Measurements from ENCODE around the gene CCDC12.
A peak's percentile ranks its signal among the peaks of the same experiment; 100 is the strongest.

Gene CCDC12

DNA sequence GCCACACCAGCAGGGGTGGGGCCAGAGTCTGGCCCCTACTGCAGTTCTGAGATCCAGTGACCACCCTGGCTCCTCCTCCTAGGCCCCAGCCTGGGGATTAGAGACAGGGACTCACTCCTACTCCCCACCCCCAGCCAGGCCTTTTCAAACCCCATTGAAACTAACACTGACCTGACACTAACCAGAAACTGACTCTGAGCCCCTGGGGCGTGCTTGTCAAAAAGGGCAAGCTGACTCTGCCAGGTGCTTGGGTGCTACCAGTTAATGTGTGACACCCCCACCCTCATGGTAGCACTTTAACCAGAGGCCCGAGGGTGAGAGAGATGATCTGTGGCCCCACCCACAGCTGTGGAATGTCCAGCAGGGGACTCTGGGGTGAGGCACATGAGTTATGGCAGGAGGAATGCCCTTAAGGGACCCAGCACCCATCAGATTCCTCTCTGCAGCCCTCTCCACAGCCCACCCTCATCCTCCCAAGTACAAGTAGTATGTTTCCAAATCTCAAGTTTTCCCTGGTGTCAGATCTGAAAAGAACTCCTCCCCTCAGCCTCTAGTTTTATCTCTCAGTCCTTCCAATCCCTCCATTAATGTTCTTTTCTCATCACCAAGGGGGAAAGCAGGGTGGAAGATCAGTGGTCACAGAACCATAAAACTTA is 97.6 kb downstream of the CCDC12 start:
- H3K4me1 ChIP-seq (ENCODE audit: control insufficient read depth, insufficient read depth, low read length): peaks cover 40% of the 10 kb centered on the region
- no peak overlapping the region for H3K4me3 ChIP-seq (ENCODE audit: low read length in 2 of 2)
- H3K27me3 ChIP-seq (ENCODE audit: control insufficient read depth in 1 of 2, insufficient read depth in 2 of 2, low read length in 2 of 2): peaks cover 3 to 18% of the 10 kb centered on the region in 2 donors
- H3K36me3 ChIP-seq (ENCODE audit: control insufficient read depth in 2 of 2, insufficient read depth in 2 of 2, low read length in 2 of 2): no peaks in the 10 kb centered on the region
- no peaks in the 10 kb centered on the region for H3K9me3 ChIP-seq (ENCODE audit: control insufficient read depth in 2 of 2, low read length in 2 of 2)
- H3K9ac ChIP-seq (ENCODE audit: low read length in 2 of 2): no peak overlapping the region
- no peak overlapping the region for H3K27ac ChIP-seq (ENCODE audit: low read length)

DNA sequence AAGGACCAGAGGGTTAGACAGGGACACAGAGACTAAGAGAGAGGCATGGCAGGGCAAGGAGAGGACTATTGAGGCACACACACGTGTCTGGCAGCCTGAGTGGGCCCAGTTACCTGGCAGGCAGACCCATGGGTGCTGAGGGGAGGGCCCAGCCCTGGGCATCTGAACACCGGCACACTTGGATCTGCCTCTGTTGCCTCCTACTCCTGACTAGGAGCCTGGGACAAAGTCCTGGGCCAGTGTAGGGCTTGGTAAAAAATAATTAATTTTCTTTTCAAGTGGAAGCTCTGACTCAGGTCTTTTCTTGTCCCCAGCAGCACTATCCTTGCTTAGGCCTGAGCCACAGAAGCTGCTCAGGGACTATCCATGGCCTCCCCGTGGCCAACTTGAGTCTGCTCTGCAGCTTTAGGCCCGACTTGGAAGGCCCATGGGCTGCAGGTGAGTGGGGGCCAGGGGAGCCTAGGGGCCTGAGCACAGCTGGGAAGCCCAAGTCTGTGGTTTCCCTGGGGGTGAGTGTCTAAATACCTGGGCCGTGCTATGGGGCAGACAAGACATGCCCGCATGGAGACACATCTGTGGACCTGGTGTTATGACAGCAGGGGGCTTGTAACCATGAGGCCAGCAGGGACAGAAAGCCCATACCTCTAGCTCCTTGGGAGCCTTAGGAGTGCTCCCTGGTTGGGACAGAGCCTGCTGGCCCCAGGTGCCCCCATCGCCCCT is 99.0 kb downstream of the CCDC12 start, which contains the start of gene PTH1R:
Gene PTH1R (plus strand): TSS at position 316 of the 720 bp plus-strand sequence. CDS start 5,839 bp downstream, outside the sequence.
- Histone ChIP-seq H3K4me1 (ENCODE audit: control insufficient read depth, insufficient read depth, low read length) (peaks cover 42% of the 10 kb centered on the region), H3K4me3 (ENCODE audit: low read length in 2 of 2) (no peak within 1 kb of the TSS), H3K36me3 (ENCODE audit: control insufficient read depth in 2 of 2, insufficient read depth in 2 of 2, low read length in 2 of 2) (no peaks in the 10 kb centered on the region), H3K9ac (ENCODE audit: low read length in 2 of 2) (no peak within 1 kb of the TSS), H3K27ac (ENCODE audit: low read length) (no peak within 1 kb of the TSS), H3K27me3 (ENCODE audit: control insufficient read depth in 1 of 2, insufficient read depth in 2 of 2, low read length in 2 of 2) (peaks cover 0 to 11% of the 10 kb centered on the region in 2 donors), H3K9me3 (ENCODE audit: control insufficient read depth in 2 of 2, low read length in 2 of 2) (no peaks in the 10 kb centered on the region)

DNA sequence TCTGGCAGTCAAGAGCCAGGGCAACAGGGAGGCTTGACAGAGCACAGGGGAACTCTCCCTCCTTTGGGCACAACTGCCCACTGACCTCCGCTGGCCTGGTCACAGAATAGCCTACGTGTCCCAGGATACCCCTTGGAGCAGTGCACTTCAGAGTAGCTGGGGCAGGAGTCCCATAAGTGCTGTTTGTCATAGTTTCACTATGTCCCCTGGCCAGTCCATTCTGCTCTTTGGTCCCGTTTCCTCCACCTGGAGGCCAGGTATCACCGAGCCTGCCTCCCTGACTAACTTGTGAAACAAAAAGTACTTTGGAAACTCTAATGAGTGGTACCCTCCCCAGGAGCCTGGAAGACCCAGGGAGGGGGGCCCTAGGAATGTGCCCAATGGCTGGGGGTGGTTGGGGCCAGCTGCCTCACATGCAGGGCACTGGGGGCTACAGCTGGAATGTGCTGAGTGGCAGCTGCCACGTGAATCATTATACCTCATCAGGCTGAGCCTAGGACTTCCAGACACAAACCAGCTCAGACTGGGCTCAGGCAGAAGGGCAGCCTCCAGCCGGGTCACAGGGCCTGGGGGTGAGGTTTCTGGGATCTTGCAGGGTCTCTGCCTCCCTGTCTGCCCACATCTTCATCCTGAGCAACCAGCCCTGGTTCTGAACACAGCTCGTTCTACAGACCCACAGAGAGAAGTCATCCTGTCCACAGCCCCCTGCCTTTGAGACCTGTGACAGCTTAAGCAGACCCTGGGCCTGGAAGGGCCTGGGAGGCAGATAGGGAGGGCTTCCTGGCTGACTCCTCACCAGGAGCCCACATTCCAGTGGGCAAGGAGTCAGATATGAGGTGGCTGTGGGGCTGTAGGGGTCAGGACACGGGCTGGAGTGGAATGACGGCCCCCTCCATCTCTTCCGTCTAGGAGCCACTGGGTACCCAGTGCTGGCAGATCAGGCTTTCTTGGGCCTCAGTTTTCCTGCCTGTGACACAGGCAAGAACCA is 99.9 kb downstream of the CCDC12 start:
- Histone ChIP-seq H3K4me1 (ENCODE audit: control insufficient read depth, insufficient read depth, low read length) (peaks cover 38% of the 10 kb centered on the region), H3K27ac (ENCODE audit: low read length) (no peak overlapping the region)

DNA sequence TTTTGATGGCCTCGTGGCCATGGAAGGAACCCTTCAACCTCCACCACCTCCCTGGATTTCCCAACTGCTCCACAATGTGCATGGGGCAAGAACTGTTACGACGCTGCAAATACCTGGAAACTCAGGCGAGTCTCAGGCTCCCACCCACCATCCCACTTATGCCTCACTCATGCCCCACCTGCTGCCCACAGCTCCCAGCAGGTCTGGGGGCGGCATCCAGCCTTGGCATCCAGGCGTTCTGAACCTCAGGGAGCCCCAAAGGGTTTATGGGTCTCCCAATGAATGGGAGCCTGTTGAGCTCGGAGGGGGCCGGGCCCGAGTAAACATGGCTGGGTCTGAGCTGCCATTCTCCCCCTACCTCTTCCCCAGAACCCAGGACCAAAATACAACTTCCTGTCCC is 101.0 kb downstream of the CCDC12 start:
- no peaks in the 10 kb centered on the region for H3K9me3 ChIP-seq (ENCODE audit: control insufficient read depth in 2 of 2, low read length in 2 of 2)
- H3K27me3 ChIP-seq (ENCODE audit: control insufficient read depth in 1 of 2, insufficient read depth in 2 of 2, low read length in 2 of 2): no peaks in the 10 kb centered on the region
- peaks cover 34% of the 10 kb centered on the region for H3K4me1 ChIP-seq (ENCODE audit: control insufficient read depth, insufficient read depth, low read length)
- no peaks in the 10 kb centered on the region for H3K36me3 ChIP-seq (ENCODE audit: control insufficient read depth in 2 of 2, insufficient read depth in 2 of 2, low read length in 2 of 2)
- H3K27ac ChIP-seq (ENCODE audit: low read length): no peak overlapping the region
- no peak overlapping the region for H3K4me3 ChIP-seq (ENCODE audit: low read length in 2 of 2)
- H3K9ac ChIP-seq (ENCODE audit: low read length in 2 of 2): no peak overlapping the region

More for the DNA sequence above, 99.9 kb downstream of the CCDC12 start:
- Histone ChIP-seq H3K9ac (ENCODE audit: low read length in 2 of 2) (no peak overlapping the region), H3K36me3 (ENCODE audit: control insufficient read depth in 2 of 2, insufficient read depth in 2 of 2, low read length in 2 of 2) (no peaks in the 10 kb centered on the region), H3K27me3 (ENCODE audit: control insufficient read depth in 1 of 2, insufficient read depth in 2 of 2, low read length in 2 of 2) (peaks cover 0 to 3% of the 10 kb centered on the region in 2 donors), H3K4me3 (ENCODE audit: low read length in 2 of 2) (no peak overlapping the region), H3K9me3 (ENCODE audit: control insufficient read depth in 2 of 2, low read length in 2 of 2) (no peaks in the 10 kb centered on the region)

DNA sequence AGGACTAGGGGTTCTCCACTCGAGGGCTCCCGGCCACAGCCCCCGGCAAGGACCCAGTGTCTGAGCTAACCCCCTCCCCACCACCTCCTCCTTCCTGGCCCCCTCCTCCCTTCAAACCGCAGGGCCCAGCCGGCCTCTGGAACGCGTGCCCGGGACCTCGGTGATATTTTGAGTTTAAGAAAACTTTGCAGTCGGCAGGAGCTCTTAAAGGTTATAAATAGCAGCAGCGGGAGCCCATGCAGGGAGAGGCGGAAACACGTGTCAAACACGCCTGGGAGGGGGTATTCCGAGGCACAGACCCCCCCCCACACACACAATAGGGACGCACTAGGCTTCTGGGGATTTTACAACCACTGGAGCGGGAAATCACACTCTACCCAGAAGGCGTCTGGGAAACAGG is 102.1 kb downstream of the CCDC12 start:
- peak overlapping the region in 1 of 2 donors; percentile 9 for H3K9ac ChIP-seq (ENCODE audit: low read length in 2 of 2)
- H3K36me3 ChIP-seq (ENCODE audit: control insufficient read depth in 2 of 2, insufficient read depth in 2 of 2, low read length in 2 of 2): no peaks in the 10 kb centered on the region
- no peaks in the 10 kb centered on the region for H3K27me3 ChIP-seq (ENCODE audit: control insufficient read depth in 1 of 2, insufficient read depth in 2 of 2, low read length in 2 of 2)
- no peaks in the 10 kb centered on the region for H3K9me3 ChIP-seq (ENCODE audit: control insufficient read depth in 2 of 2, low read length in 2 of 2)
- H3K4me1 ChIP-seq (ENCODE audit: control insufficient read depth, insufficient read depth, low read length): peaks cover 35% of the 10 kb centered on the region
- H3K4me3 ChIP-seq (ENCODE audit: low read length in 2 of 2): no peak overlapping the region
- H3K27ac ChIP-seq (ENCODE audit: low read length): no peak overlapping the region

DNA sequence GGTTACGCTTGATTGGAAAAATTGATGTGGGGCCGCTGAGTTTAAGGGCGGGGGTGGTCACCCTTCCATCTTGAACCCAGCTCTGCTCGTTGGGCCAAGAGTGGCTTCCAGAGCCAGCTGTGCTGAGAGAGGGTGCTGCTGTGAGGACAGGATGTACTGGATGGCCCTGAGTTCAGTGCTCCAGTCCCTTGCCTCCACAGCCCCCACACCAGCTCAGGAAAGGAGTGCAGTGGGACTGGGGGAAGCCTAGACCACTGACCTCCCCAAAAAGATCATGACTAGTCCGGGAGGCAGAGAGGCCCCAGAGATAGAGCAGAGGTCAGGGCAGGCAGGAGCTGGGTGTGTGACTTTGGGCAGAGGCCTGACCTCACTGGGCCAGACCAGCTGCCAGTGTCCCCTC is 103.0 kb downstream of the CCDC12 start:
- H3K4me1 ChIP-seq (ENCODE audit: control insufficient read depth, insufficient read depth, low read length): peaks cover 33% of the 10 kb centered on the region

More for the DNA sequence above, 103.0 kb downstream of the CCDC12 start:
- Histone ChIP-seq H3K4me3 (ENCODE audit: low read length in 2 of 2) (no peak overlapping the region), H3K36me3 (ENCODE audit: control insufficient read depth in 2 of 2, insufficient read depth in 2 of 2, low read length in 2 of 2) (no peaks in the 10 kb centered on the region), H3K9me3 (ENCODE audit: control insufficient read depth in 2 of 2, low read length in 2 of 2) (no peaks in the 10 kb centered on the region), H3K27me3 (ENCODE audit: control insufficient read depth in 1 of 2, insufficient read depth in 2 of 2, low read length in 2 of 2) (no peaks in the 10 kb centered on the region), H3K27ac (ENCODE audit: low read length) (no peak overlapping the region), H3K9ac (ENCODE audit: low read length in 2 of 2) (no peak overlapping the region)
